Inflammatory macrophage (primary cell): ENCODE data around the gene CFAP251.
"Not testable (repeated sequence)": the region's sequence is repeated elsewhere in the genome, so short reads cannot be mapped to it uniquely, and the experiment has no call there.

Experiments used
- DNase-seq, 2 donors: peaks; one replicate each; pipeline ENCODE4 v3.0.0-alpha.2; 2020 to 2022
- total RNA-seq, 18 experiments: gene quantifications; one replicate each; lab custom pipeline; 2026; ENCODE audit warnings: mixed read lengths in 6 of 18, inconsistent platforms in 2 of 18; lab: John Stamatoyannopoulos, UW

CFAP251 gene, protein sequence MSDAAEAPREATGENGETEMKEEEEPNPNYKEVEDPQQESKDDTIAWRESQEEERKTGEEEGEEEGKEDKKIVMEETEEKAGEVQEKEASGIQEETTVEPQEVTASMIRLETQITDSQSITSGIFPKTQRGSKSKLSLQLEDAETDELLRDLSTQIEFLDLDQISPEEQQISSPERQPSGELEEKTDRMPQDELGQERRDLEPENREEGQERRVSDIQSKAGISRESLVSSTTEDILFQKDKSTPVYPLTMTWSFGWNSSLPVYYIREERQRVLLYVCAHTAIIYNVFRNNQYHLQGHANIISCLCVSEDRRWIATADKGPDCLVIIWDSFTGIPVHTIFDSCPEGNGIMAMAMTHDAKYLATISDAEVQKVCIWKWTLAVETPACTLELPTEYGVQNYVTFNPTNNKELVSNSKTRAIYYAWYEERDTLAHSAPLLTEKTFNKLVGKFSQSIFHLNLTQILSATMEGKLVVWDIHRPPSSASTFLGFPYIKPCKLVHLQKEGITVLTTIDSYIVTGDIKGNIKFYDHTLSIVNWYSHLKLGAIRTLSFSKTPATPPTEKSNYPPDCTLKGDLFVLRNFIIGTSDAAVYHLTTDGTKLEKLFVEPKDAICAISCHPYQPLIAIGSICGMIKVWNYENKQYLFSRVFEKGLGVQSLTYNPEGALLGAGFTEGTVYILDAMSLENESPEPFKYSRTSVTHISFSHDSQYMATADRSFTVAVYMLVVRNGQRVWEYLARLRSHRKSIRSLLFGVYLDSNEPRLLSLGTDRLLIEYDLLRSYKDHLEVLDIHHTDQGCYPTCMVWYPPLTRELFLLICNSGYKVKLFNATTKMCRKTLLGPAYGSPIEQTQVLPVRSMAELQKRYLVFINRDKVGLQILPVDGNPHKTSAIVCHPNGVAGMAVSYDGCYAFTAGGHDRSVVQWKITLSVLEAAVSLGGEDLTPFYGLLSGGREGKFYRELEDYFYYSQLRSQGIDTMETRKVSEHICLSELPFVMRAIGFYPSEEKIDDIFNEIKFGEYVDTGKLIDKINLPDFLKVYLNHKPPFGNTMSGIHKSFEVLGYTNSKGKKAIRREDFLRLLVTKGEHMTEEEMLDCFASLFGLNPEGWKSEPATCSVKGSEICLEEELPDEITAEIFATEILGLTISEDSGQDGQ
- 0.12 to 0.74 (median 0.35) reads per million in 18 experiments for total RNA-seq

DNA sequence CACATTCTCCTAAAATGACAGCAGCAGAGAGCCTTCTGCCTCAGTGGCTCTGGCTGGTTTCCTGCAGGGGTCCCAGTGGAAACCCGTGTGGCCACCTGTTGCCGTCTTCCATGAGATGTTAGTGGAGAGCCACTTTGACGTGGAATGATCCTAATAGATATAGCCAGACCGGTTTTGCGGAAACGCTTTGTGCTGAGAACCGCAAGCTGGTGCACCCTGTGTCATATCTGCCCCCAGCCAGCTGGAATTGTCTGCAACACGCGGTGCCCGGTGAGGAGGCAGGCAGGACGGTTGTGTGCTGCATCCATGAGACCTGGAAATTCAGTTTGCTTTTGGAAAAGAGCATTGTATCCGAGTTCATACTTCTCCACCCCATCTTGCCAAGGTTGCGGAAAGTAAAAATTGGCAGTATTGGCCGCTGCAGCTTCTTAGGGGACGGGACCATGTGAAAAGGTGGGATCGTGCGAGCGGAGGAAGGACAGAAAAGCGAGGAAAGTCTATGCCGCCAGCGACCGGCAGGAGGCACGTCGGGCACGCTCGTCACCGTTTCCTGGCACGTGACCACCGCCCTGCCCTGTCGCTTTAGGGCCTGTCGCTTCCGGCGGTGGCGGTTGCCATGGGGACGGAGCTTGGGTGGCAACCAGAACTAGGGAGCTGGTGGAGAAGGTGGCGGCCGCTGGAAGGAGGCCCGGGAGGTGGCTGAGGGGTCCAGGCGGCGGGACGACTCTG lies at the start of gene CFAP251:
CFAP251 (plus strand) TSS at position 643 of the 729 bp plus-strand sequence. CDS start 2,714 bp downstream, outside the sequence.
- peak; percentile 94 to 97 for DNase-seq

- DNase-seq: not testable (repeated sequence)
Observed at GRCh38 chr12:121869229-121869628, 49.2 kb upstream of the CFAP251 start.

DNA sequence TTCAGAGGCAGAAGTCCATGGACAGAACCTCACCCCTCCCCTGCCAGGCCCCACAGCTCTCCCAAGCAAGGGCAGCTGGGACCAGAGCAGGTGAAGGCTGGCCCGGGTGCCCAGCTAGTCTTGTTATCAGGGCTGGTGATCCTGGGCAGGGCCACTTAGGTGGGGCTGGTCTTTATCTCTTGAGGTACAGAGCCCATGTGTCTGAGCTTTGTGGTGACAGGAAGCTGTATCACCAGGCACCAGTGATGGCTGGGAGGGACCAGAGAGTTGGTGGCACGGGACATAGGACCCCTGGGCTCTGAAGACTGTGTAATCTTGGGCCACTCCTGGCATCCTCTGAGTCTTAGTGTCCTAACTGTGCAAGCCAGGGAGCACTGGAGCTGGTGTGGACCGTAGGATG lies 46.9 kb upstream of the CFAP251 start:
- DNase-seq: no peak

DNA sequence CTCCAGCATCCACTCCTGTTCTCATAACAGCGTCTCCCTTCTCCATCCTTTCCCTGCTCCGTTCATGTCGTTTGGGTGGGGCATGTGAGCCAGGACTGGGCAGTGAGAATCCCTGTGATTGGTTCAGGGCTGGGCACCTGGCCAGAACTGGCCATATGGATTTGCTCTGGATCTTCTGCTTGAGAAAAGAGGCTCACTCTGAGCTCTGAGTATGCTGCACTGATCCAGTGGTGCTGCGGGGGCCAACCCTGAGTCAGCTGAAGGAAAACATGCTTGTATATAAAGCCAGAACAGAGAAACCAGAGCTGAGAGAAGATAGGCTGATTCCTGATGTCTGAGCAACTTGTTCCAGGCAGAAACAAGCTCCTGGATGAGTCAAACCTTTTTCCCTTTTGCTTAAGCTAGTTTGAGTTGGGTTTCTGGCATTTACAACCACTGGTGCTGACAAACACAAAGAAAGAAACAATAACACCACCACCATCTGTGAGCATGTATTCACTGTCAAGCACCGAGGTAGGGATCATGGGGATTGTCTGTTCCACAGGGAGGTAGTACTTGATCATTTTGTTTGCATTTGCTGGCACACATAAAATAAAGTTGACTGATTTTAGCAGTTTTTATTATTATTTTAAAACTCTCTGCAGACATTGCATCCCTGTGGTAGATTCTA lies 45.7 kb upstream of the CFAP251 start:
- DNase-seq: no peak

GRCh38 chr12:121873216-121873569 lies 45.2 kb upstream of the CFAP251 start:
- peak in 1 of 2 donors; percentile 20 for DNase-seq

DNA sequence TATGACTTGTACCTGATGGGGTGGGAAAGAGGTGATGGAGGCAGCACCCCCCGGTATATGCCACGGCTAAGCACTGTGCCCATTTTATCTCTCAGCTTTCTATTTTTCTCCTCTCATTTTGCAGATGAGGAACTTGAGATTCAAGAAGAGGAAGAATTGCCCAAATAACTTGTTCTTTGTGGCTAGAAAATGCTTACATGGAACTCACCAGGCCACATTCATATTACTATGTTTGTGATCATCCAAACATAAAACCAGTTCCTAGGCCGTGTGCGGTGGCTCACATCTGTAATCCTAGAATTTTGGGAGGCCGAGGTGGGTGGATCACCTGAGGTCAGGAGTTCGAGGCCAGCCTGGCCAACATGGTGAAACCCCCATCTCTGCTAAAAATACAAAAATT lies 44.3 kb upstream of the CFAP251 start:
- DNase-seq: peak; percentile 36 to 66

- DNase-seq: no peak
Observed at GRCh38 chr12:121875582-121875981, 42.8 kb upstream of the CFAP251 start.

- DNase-seq: not testable (repeated sequence)
Observed at GRCh38 chr12:121876080-121876447, 42.3 kb upstream of the CFAP251 start.

GRCh38 chr12:121883315-121883660 lies 35.1 kb upstream of the CFAP251 start:
- DNase-seq: no peak

DNA sequence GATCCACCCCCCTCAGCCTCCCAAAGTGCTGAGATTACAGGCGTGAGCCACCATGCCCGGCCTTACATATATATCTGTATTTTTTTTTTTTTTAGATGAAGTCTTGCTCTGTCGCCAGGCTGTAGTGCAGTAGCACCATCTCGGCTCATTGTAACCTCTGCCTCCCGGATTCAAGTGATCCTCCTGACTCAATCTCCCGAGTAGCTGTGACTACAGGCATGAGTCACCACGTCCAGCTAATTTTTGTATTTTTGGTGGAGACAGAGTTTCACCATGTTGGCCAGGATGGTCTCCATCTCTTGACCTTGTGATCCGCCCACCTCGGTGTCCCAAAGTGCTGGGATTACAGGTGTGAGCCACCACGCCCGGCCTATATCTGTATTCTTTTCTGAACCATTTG lies 33.3 kb upstream of the CFAP251 start:
- peak in 1 of 2 donors; percentile 15 for DNase-seq

GRCh38 chr12:121888083-121888477 lies 30.3 kb upstream of the CFAP251 start:
- no peak for DNase-seq

DNA sequence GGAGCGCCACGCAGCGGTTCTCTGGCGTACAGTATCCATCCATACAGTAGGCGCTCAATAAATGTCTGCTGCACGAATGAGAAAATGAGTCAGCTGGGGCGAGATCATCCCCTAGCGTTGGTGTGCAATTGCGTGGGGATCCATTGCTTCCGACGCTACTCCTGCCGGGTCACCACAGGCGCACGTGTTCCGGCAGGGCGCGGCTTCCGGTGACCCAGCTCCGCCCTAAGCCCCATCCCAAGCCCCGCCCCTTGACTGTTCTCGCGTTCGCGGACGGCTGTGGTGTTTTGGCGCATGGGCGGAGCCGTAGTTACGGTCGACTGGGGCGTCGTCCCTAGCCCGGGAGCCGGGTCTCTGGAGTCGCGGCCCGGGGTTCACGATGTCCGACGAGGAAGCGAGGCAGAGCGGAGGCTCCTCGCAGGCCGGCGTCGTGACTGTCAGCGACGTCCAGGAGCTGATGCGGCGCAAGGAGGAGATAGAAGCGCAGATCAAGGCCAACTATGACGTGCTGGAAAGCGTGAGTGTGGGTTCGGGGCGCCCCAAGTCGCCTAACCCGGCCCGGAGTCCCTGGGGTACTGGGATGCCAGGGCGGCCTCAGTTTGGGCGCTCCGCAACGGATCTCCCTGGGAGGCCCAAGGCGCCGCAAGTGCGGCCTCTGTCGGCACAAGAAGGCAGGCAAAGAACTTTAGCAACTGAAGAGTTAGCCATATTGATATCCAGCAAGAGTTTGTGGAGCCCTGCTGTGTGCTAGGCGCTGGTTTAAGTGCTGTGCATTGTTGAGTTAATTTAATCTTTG lies 29.7 kb upstream of the CFAP251 start, which contains the start of gene PSMD9:
PSMD9 (plus strand) TSS at position 313 of the 796 bp plus-strand sequence; CDS start at position 380, 67 bp downstream.
- DNase-seq: peak; percentile 99

GRCh38 chr12:121889274-121889624 lies 29.1 kb upstream of the CFAP251 start:
- no peak for DNase-seq

DNA sequence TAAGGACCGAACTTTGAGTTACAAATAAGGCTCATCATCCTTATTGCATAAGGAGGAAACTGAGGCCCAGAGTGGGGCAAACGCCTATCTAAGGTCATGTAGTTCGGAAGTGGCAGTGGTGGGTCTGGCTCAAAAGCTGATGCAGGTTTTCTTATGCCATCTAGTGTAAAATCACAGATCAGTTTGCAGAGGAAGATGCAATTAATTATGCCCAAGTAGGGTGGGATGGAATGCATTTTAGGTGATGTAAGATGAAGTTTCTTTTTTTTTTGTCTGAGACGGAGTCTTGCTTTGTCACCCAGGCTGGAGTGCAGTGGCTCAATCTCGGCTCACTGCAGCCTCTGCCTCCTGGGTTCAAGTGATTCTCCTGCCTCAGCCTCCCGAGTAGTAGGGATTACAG lies 28.7 kb upstream of the CFAP251 start:
- not testable (repeated sequence) for DNase-seq

DNA sequence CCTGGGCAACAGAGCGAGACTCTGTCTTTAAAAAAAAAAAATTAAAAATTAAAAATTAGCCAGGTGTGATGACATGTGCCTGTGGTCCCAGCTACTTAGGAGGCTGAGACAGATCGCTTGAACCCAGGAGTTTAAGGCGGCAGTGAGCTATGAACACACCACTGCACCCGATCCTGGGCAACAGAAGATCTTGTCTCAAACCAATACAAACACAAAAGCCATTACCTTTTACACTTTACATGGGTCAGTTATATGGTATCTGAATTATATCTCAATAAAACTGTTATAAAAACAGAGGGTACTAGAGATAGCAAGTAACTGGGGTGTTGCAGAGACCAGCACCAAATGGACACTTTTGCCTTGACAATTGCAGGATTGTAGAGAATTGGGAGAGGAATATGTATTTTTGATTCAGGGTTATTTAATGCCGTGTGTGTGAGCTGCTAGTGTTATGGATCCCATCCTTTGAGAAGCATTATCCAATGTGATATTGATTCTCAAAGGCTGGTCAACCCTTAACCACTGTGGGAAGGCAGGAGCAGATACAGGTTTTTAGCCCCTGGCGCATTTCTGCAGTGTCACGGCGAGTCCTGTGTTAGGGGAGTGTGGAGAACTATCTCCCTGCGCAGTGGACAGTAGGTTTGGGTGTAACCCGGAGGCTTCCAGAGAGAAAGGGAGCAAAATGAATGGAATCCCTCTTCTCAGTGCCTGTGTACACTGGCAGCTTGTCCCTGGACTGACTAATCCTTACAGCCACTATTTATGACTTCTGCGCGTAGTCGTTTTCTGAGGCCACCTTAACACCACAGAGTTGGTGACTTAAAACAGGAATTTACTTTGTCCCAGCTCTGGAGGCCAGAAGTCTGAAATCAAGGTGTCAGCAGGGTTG lies 25.5 kb upstream of the CFAP251 start:
- no peak for DNase-seq

DNA sequence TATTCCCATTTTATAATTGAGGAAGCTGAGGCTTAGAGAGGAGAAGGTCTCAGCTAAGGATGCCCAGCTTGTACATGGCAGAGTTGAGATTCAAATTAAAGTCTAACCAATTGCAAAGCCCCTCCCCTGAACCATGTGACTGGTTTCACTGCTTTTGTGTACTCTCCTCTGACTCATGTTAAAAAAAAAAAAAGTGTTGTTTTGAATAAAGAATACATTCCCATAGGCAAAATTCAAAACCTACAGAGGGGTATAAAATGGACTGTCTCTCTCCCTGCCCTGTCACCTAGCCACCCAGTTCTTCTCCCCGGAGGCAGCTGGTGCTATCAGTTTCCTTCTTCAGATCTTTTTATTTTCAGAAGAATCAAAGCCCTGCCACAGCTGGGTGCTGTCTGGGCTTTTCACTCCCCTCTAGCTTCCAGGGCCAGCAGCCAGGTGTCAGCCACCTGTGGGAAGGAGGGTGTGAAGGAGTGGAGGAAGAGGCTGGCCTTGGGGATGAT lies 24.4 kb upstream of the CFAP251 start:
- peak in 1 of 2 donors; percentile 4 for DNase-seq

DNA sequence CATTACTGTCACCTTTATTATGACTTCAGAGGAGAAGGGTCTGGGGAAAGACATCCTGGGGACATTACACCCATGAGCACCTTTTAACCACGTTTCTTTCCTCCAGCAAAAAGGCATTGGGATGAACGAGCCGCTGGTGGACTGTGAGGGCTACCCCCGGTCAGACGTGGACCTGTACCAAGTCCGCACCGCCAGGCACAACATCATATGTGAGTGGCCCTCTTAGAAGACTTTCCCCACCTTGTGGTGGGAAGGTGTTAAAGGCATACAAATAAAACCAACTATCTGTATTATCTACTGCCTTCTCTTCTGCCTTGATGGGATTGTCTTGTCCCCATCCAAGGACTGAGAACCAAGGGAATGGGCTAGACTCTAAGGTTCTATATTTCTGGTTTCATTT lies 23.8 kb upstream of the CFAP251 start:
- DNase-seq: no peak

DNA sequence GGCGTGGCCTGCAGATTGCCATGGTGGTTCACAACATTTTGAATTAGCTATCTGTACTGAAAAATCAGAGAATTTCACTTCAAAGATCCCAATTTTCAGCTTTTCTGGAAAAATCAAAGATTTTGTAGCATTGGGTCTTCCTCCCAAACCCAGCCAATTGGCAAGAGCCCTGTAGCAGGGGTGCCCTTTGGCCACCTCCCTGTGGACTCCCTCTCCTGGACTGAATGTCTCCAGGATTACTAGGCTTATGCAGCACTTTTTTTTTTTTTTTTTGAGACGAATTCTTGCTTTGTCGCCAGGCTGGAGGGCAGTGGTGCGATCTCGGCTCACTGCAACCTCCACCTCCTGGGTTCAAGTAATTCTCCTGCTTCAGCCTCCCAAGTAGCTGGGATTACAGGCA lies 20.1 kb upstream of the CFAP251 start:
- DNase-seq: no peak

GRCh38 chr12:121899590-121899989 lies 18.8 kb upstream of the CFAP251 start:
- no peak for DNase-seq

DNA sequence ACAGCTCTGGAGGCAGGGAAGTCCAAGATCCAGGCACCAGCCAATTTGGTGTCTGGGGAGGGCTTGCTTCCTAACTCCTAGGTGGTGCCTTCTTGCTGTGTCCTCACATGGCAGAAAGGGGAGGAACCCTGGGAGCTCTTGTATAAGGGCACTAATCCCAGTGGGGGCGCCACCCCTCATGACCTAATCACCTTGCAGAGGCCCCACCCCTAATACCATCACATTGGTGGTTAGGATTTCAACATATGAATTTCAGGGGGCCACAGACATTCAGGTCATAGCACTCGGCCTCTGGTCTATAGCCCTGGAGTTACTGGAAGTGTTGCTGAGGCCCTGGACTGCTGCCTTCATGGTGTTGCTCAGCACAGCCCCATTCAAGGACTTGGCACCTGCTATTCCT lies 15.2 kb upstream of the CFAP251 start:
- no peak for DNase-seq
